Caki2 (cell line): ENCODE measurements around the gene EN2. TPM values are rescaled to one million over a fixed set of nuclear protein-coding genes. Genes with fewer than 3 reads are reported as not detected.
"Not testable (repeated sequence)": the region's sequence is repeated elsewhere in the genome, so short reads cannot be mapped to it uniquely, and the experiment has no call there.

Experiments
- DNase-seq: peaks from one replicate; pipeline ENCODE4 v3.0.0-alpha.2; 2015; ENCODE audit warnings: low read depth
- in situ Hi-C: cut with HindIII; loops from 2 replicates; pipeline ENCODE4 v1.10.0; 2016; ENCODE audit warnings: low sequenced_read_pairs, low pct_unique_long_range_greater_than_20kb, mixed read lengths
- total RNA-seq: library from RNA; depleted of rRNA; stranded (reverse); fragments of >200 nt; shearing (Covaris generic); gene quantifications from 2 replicates; pipeline ENCODE4 v1.2.3, GENCODE V29; 2014; ENCODE audit warnings: low replicate concordance

EN2 gene
- total RNA-seq, 1 experiment from 2014 or later: 1.3 TPM

DNA sequence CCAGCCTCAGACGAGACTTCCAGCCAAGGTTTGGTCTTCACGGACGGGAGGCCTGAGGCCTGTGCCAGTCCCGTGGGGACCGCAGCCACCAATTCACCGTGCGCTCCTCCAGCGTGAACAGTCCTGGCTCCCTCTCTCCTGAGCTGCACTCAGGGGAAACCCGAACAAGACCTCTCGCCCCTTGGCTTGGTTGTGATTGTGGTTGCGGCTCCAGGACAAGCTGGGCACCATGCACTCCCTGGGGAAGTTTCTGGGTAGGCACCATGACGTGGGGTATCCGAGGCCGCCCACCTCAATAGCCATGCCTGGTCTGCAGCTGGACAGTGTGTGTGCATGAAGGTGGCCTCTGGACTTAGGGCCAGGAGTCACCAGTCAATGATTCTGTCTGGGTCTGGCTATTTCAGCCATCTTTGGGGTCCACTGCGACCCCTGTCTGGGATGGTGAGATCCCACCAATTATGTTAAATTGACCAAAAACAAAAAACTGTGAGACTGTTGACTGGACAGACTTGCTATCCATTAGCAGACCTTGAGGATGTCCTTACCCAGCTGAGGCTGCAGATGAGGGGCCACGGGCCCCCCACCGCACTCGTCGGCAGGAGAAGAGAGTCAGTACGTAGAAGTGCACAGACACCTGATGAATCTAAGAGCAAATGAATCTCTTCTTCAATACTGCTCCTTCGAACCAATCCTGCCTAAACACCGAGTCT lies 33.5 kb upstream of the EN2 start:
- in situ Hi-C loops: no loop called here
- DNase-seq: no peak

DNA sequence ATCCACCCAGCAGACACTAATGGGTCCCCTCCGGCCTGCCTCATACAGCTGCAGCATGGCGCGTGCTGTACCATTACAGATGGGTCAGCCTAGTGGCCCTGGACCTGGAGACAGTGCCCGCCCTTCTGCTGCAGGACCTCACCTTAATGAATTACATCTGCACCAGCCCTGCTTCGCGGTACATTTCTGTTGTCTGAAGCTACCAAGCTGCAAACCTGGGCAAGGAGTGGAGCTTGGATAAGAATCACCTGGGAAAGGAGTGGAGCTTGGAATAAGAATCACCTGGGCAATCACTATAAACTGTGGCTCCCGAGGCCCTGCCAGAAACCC lies 33.0 kb upstream of the EN2 start:
- DNase-seq: no peak
- in situ Hi-C loops: no loop called here

DNA sequence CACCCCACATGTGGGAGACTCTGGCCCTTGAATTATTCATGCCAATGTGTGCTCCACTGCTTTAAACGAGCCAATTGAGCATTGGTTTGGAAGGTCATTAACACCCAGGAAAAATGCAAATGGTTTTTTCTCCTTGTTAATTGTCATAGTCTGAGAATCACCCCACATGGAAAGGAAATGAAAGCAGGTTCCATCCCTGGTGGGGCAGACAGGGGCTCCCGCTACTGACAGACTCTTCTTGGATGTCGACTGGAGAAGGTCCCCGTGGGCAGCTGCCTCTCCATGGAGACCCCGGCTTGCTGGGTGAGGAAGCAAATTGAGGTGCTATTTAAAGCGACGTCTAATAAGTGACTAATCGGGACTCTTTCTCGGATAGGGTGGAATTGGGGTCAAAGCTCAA lies 32.0 kb upstream of the EN2 start:
- in situ Hi-C loops: no loop called here
- no peak for DNase-seq

DNA sequence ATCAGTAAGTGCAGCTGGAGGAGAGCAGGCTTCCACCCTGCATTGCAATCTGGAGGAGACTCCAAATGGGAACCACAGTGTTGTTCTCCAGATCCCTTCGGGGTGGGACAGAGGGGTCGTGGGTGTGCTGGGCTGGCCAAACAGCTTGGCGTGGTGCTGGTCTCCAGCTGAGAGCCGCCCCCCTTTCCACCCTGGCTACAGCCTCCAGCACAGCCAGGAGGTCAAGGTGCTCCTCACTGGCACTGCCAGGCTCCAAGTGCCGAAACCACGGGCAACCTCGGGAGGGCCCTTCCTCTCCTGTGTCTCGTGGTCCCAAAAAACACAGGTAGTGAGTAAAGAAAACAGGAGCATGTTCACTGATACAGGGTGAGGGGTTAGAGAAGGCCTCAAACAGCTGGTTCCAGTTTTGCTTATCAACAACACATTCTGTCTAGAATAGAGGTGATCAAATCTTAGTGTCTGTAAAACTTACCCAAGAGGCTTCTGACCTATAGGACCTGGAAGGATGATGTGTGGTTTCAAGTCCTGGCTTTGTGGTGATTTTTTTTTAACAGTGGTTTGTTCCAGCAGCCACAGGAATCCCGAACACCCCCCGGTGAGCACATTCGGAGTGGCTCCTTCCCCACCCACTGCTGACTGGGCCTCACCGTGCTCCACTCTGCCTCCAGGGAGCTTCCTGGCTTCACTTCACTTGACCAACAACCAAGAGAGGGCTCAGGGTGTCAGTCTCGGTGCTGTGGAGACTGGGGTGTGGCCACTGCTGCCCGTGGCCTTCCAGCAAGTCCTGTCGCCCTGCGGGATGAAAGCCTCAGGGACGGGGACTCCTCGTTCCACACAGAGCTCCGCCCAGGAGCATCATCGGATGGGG lies 31.2 kb upstream of the EN2 start:
- in situ Hi-C loops: no loop called here
- no peak for DNase-seq

DNA sequence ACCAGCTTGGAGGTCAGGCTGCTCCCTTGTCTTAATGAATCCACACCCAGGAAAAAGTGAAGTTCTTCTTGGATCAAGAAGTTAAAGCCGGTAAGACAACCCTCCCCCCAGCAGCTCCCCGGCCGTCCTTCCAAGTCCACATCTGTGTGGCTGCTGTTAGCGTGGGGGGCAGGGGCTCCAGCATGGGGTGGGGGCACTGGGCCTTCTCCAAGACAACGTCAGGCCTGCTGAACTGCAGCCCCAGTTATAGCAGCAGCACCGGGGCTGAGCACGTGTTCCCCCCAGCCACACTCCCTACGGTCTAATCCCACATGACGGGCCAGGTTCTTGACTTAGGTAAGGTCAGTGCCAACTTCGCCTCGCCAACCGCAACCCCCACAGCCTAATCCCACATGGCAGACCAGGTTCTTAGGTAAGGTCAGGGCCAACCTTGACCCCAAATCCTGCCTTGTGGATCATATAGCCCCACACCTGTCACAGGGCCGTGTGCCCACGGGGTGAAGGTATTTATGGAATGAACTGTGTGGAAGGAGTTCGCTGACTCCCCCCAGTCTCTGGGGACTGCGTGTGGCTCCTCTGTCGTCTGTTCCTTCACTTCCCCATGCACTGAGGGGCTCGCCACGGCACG lies 30.4 kb upstream of the EN2 start:
- in situ Hi-C loops: no loop called here
- no peak for DNase-seq

DNA sequence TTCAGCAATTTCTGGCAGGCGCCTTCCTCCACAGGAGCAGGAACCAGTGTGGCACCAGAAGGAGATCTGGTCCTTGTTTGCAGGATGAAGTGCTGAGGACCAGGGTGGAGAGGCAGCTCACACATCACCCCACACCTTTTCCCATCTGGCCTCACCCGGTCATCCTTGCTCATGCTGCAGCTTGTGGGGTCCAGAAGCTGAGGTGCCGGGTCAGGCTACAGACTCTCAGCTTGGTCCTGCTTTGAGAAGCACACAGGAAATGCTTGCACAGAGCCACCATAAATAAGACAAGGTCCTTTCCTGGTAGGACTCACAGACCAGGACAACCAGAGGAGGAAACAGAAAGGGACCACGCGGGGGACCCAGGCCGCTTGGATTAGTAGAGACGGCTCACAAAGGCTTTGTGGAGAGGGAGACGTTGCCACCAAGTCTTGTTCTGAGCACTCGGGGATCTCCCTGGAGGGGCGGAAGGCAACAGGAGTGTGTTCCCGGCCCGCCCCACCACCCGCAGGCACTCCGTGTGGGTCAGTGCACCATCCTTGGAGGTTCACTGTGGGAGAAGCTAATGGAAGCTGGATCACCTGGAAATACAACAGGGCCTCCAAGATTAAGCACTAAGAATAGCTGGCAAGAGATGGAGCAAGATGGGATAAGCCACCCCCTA lies 29.6 kb upstream of the EN2 start:
- in situ Hi-C loops: no loop called here

DNA sequence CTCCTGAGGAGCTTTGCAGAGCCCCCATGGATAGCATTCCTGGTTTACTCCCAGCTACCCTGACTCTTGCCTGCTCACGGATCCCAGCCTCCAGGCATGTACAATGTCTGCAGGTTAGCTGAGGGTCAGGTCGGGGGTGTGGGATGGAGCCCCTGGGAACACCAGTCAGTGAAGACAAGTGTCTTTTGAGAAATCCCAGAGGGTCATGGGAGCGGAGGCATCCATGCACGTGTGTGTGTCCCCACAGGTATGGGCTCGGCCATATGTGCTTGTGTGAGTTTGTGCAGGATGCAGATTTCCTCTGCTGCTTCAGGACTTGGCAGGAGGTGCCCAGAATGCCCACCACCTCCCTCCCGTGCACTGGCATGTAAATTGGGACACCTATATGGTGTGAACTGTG lies 28.3 kb upstream of the EN2 start:
- no peak for DNase-seq
- in situ Hi-C loops: no loop called here

More for the DNA sequence above, 29.6 kb upstream of the EN2 start:
- no peak for DNase-seq

DNA sequence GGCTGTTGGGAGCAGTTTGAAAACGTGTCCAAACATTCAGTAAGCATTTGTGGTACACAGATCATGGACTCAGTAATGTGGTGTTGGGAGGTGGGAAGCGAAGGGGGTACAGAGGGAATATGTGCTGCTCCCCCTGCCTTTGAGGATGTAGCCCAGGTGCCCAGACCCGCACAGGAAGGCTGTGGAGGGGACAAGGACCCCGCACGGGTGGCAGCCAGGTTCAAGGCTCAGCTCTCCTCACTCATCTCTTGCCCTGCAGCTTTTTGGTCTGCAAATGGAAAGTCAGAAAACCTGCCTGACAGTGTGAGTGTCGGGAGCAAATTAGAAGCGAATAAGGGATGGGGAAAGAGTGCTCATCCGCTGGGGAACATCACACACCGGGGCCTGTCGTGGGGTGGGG lies 27.3 kb upstream of the EN2 start:
- in situ Hi-C loops: no loop called here

DNA sequence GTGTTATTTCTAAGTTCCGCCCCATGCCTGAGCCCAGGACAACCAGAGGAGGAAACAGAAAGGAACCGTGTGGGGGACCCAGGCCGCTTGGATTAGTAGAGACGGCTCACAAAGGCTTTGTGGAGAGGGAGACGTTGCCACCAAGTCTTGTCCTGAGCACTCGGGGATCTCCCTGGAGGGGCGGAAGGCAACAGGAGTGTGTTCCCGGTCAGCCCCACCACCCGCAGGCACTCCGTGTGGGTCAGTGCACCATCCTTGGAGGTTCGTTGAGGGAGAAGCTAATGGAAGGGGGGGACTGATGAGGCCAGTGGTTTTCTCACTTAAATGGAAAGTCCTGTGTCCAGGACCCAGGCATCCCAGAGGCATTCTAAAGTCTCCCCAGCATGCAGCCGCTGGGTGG lies 26.7 kb upstream of the EN2 start:
- in situ Hi-C loops: no loop called here
- DNase-seq: no peak

More for the DNA sequence above, 27.3 kb upstream of the EN2 start:
- DNase-seq: no peak

DNA sequence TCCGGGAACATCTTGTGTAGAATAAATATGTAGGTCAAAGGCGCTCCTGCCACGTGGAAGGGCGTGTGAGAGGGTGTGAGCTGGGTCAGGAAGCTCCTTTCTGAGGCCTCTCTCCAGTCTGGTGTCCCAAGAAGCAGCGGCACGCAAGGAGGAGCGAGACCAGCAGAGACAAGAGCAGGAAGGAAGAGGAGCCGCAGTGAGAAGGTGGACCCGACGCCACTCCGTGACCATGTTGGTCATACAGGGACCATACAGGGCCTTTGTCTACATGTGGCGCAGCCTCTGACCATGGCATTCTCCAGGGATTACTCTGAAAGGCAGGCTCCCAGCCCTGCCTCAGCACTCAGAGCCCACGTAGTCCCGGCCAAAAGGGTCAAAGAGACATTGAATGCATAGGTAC lies 26.2 kb upstream of the EN2 start:
- in situ Hi-C loops: no loop called here
- DNase-seq: no peak

DNA sequence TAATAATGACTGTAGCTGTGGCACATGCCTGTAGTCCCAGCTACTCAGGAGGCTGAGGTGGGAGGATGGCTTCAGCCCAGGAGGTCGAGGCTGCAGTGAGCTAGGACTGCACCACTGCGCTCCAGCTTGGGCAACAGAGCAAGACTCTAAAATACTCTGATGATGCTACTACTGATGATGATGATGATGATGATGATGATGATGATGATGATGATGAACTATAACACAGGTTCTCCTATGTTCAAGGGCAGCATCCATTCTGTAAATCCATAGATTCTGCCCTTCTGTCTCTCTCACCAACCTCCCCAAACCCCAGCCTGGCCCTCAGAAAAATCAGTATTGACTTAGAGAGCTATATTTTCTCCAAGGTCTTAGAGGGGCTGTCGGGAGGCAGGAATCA lies 22.8 kb upstream of the EN2 start:
- DNase-seq: no peak
- in situ Hi-C loops: no loop called here

DNA sequence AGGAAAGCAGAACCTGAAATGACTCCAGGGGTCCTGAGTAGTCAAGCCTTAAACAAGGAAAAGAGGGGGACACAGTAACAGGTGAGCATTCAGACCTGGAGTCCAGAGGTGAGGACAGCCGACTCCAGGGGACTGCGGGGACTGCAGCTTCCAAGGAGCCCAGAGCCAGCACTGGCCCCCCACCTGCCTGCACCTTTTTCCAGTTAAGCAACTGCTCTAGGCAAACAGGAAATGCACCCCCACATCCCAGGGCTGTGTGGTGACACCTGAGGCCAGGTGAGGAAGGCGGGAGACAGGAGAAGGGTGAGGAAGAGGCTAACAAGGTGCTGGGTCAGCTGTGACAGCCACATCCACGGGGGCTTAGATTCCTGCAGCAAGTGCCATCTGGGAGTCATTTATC lies 20.1 kb upstream of the EN2 start:
- in situ Hi-C loops: no loop called here
- no peak for DNase-seq

DNA sequence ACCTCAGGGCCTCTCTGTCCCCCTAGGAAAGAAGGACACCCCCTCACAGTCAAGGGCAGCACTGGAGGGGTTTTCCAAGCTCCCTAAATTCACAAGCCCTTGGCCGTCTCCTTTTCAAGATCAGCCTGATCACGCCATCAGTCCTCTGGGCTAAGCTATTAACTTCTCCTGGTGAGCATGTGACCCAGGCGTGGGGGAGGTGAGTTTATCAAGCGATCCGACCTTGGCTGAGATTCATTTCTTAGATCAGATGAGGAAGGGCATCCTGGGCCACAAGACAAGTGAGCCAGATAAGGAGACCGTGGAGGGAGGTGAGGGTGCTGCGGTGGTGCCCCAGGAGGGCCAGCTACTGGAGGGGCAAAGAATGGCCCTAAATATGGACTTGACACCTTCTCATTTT lies 19.2 kb upstream of the EN2 start:
- no peak for DNase-seq
- in situ Hi-C loops: no loop called here

DNA sequence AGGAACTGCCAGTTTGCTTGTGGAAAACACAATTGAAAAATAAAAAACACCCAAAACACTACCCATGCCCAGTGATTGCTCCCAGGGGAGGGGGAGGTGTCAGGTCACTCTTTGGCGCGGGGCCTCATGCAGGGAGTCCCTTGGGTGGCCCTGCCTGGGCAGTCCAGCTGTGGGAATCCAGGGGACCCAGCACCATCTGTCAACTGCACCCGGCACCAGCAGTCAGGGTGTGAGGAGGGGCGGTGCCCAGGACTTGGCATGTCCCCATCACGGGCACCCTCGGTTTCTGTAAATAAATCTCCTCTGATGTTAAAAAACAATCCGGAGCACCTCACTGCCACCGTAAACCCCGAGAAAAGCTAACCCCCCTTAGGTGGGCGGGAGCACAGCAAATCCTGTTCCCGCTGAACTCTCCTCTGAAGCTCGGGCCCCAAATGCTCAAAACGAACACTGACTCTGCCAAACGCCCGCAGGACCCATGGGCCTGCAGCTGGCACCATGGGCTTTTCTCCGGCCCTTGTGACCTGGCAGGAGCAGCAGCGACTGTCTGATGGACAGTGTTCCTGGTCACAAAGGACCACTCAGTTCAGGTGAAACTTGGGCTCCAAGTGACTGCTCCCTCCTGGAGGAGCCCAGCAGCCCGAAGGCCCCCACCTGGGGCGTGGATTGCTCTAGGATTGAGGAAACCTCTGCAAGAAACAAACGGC lies 18.5 kb upstream of the EN2 start:
- DNase-seq: no peak

DNA sequence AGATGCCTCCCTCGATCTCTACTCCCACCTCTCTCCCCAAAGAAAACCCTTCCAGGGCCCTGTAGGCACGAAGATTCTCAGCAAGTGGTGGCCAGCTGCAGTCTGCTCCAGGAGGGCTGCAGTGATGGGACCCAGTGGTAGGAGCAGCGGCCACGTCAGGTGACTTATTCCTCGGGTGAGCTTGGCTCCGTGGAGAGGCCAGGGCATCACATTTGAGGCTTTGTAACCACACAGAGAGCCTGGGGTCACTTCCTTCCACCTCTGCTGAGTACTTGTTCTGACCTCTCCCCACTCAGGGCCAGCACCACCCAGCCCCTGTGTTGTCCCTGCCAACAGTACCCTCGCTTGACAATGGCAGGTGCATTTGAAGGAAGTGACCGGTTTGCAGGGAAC lies 17.9 kb upstream of the EN2 start:
- DNase-seq: no peak
- in situ Hi-C loops: no loop called here

More for the DNA sequence above, 18.5 kb upstream of the EN2 start:
- in situ Hi-C loops: no loop called here

DNA sequence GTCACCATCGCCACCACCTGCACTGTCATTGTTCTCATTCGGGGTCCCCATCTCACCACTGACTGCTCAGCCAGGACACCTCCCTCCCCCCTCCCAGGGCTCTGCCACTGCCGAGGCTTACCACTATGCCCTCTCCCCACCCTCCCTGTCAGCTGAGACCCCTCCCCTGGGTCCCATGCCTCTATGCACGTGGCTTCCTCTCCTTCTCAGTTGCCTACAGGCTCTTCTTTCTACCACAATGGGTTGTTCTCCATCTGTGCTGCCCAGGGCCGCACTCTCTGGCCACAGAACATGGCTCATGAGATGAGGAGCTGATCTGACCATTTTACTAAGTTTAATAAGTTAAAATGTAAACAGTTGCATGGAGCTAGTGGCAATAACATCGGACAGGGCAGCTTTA lies 16.1 kb upstream of the EN2 start:
- DNase-seq: no peak
- in situ Hi-C loops: no loop called here

DNA sequence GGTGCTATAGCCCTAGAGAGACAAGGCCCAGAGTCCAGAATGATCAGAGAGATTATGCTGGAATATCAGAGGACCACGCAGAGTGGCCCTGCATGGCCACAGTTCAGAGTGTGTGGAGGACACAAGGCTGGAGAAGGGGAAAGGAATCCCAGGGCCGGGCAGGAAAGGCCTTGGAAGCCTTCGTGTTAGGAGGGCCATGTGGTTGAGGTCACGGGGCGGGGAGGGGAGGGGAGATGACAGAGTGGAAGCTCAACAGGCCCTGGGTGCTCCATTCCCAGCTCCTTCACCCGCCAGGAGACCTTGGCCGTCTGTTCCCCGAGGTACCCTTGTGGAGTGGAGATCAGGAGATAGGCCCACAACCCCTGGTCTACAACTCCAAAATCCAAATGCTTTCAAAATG lies 13.2 kb upstream of the EN2 start:
- in situ Hi-C loops: no loop called here
- DNase-seq: no peak

DNA sequence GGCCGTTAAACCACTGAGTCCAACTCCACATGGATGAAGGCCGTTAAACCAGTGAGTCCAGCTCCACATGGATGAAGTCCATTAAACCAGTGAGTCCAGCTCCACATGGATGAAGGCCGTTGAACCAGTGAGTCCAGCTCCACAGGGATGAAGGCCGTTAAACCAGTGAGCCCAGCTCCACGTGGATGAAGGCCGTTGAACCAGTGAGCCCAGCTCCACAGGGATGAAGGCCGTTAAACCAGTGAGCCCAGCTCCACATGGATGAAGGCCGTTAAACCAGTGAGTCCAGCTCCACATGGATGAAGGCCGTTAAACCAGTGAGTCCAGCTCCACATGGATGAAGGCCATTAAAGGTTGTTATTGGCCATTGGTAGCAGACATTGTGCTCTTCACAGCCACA lies 12.3 kb upstream of the EN2 start:
- DNase-seq, in situ Hi-C loops: not testable (repeated sequence)
